Measurements from ENCODE around the gene NT5DC2. TPM values are rescaled to one million over a fixed set of nuclear protein-coding genes. Genes with fewer than 3 reads are reported as not detected.

The NT5DC2 gene
- total and polyA plus RNA-seq, 10 of the 15 experiments (the other 5 are each of a cell fraction or from before 2014, with no cell fraction given): 21.6 to 135 (median 66.8) TPM

GRCh38 chr3:52495777-52496602, 37.7 kb downstream of the NT5DC2 start (continued):
- TF ChIP-seq CREM (IDR thresholded peaks at IDR 0.05; ENCODE audit: low read depth) (no peak), KDM1A (IDR thresholded peaks at IDR 0.05; ENCODE audit: borderline replicate concordance) (no peak), NFXL1 (IDR thresholded peaks at IDR 0.05; ENCODE audit: borderline replicate concordance) (no peak), SUPT20H (IDR thresholded peaks at IDR 0.05; ENCODE audit: borderline replicate concordance, control insufficient read depth, low read depth, low read length) (no peak), E4F1 (IDR thresholded peaks at IDR 0.05; ENCODE audit: borderline replicate concordance, partially characterized antibody) (no peak), YY1 (IDR thresholded peaks at IDR 0.05; ENCODE audit: low read depth, low read length) (no peak), ETV6 (conservative IDR thresholded peaks at IDR 0.05 in 1 of 2, IDR thresholded peaks at IDR 0.05 in 1 of 2; ENCODE audit: borderline replicate concordance in 1 of 2, low read depth in 1 of 2) (no peak), ZNF274 (IDR thresholded peaks at IDR 0.05; ENCODE audit: insufficient read depth, insufficient read length) (no peak), SMAD5 (IDR thresholded peaks at IDR 0.05; ENCODE audit: low read depth) (no peak), EGR1 (IDR thresholded peaks at IDR 0.05; ENCODE audit: borderline replicate concordance in 1 of 2, low read depth in 2 of 2, low read length in 2 of 2) (no peak)
